ENCODE data around the gene SPEN. TPM values are rescaled to one million over a fixed set of nuclear protein-coding genes. Genes with fewer than 3 reads are reported as not detected.
"Not testable (repeated sequence)": the region's sequence is repeated elsewhere in the genome, so short reads cannot be mapped to it uniquely, and the experiment has no call there.

Gene SPEN
- total RNA-seq, 1 donor from 2014 or later, result 20.8 TPM

GRCh38 chr1:15885701-15886610 lies 38.4 kb downstream of the SPEN start:
- TF ChIP-seq CTCF (IDR thresholded peaks at IDR 0.05; ENCODE audit: borderline replicate concordance), result peak; percentile 32
- intact Hi-C loops (cut with micrococcal nuclease), result no loop called here
- peaks cover 71% of the 10 kb centered on the region for H3K4me1 ChIP-seq

GRCh38 chr1:15886611-15887167 lies 39.2 kb downstream of the SPEN start:
- H3K4me1 ChIP-seq, result peaks cover 69% of the 10 kb centered on the region
- peak overlapping the region; percentile 94 for H3K27ac ChIP-seq (replicated peaks)
- intact Hi-C loops (cut with micrococcal nuclease), result no loop called here
- no peaks in the 10 kb centered on the region for H3K9me3 ChIP-seq (replicated peaks)
- no peaks in the 10 kb centered on the region for H3K36me3 ChIP-seq
- no peaks in the 10 kb centered on the region for H3K27me3 ChIP-seq (ENCODE audit: low read depth)
- TF ChIP-seq CTCF (IDR thresholded peaks at IDR 0.05; ENCODE audit: borderline replicate concordance), result no peak
- no peak for DNase-seq
- H3K4me3 ChIP-seq, result peak overlapping the region; percentile 61

More at GRCh38 chr1:15885701-15886610, 38.4 kb downstream of the SPEN start:
- Histone ChIP-seq H3K9me3 (replicated peaks) (no peaks in the 10 kb centered on the region), H3K36me3 (no peaks in the 10 kb centered on the region), H3K27ac (replicated peaks) (peak overlapping the region; percentile 94), H3K27me3 (ENCODE audit: low read depth) (no peaks in the 10 kb centered on the region), H3K4me3 (peak overlapping the region; percentile 61)
- DNase-seq, result peak; percentile 98

- H3K4me3 ChIP-seq; intact Hi-C loops (cut with micrococcal nuclease): not testable (repeated sequence)
- H3K4me1 ChIP-seq, result peaks cover 60% of the 10 kb centered on the region
Measured at GRCh38 chr1:15892857-15893599, 45.5 kb downstream of the SPEN start.

GRCh38 chr1:15895233-15895632 lies 47.7 kb downstream of the SPEN start:
- no peaks in the 10 kb centered on the region for H3K9me3 ChIP-seq (replicated peaks)
- TF ChIP-seq CTCF (IDR thresholded peaks at IDR 0.05; ENCODE audit: borderline replicate concordance), result no peak
- peaks cover 58% of the 10 kb centered on the region for H3K4me1 ChIP-seq
- H3K27me3 ChIP-seq (ENCODE audit: low read depth), result no peaks in the 10 kb centered on the region
- H3K36me3 ChIP-seq, result no peaks in the 10 kb centered on the region
- no peak for DNase-seq
- no peak overlapping the region for H3K4me3 ChIP-seq
- H3K27ac ChIP-seq (replicated peaks), result no peak overlapping the region
- intact Hi-C loops (cut with micrococcal nuclease), result no loop called here

More at GRCh38 chr1:15892857-15893599, 45.5 kb downstream of the SPEN start:
- H3K27me3 ChIP-seq (ENCODE audit: low read depth); H3K36me3 ChIP-seq; H3K9me3 ChIP-seq (replicated peaks); DNase-seq: not testable (repeated sequence)
- H3K27ac ChIP-seq (replicated peaks), result peak overlapping the region; percentile 59

- H3K27ac ChIP-seq (replicated peaks); H3K4me3 ChIP-seq: not testable (repeated sequence)
Measured at GRCh38 chr1:15896841-15897610, 49.5 kb downstream of the SPEN start.

GRCh38 chr1:15899266-15899665 lies 51.8 kb downstream of the SPEN start:
- intact Hi-C loops (cut with micrococcal nuclease), result no loop called here
- Histone ChIP-seq H3K36me3 (no peaks in the 10 kb centered on the region), H3K9me3 (replicated peaks) (no peaks in the 10 kb centered on the region), H3K4me1 (peaks cover 53% of the 10 kb centered on the region), H3K27me3 (ENCODE audit: low read depth) (no peaks in the 10 kb centered on the region), H3K27ac (replicated peaks) (no peak overlapping the region), H3K4me3 (no peak overlapping the region)
- TF ChIP-seq CTCF (IDR thresholded peaks at IDR 0.05; ENCODE audit: borderline replicate concordance), result no peak
- no peak for DNase-seq

More at GRCh38 chr1:15896841-15897610, 49.5 kb downstream of the SPEN start:
- intact Hi-C loops (cut with micrococcal nuclease); H3K27me3 ChIP-seq (ENCODE audit: low read depth); DNase-seq; H3K36me3 ChIP-seq; H3K9me3 ChIP-seq (replicated peaks): not testable (repeated sequence)
- H3K4me1 ChIP-seq, result peaks cover 59% of the 10 kb centered on the region

Data from left ventricle myocardium inferior (tissue), 1 donor.